Endothelial cell of umbilical vein (primary cell): ENCODE results near the gene PLEKHS1. TPM values are rescaled to one million over a fixed set of nuclear protein-coding genes. Genes with fewer than 3 reads are reported as not detected.

Experiments
- BruUV-seq: library from RNA; stranded (reverse); fragments of 400-500 nt; replicated peaks from 2 replicates; lab custom pipeline; 2021; lab: Mats Ljungman, UMichigan
- CTCF ChIA-PET: fragments of 300-600, 350-600 bp; sonication (Branson Sonifier 250); formaldehyde crosslinking; loops from one replicate; lab custom pipeline; 2021; ENCODE audit warnings: antibody characterized with exemption, inconsistent platforms; lab: Charles Lee
- POLR2A ChIA-PET: fragments of 300-600, 350-600 bp; sonication (Branson Sonifier 250); formaldehyde crosslinking; loops from one replicate; lab custom pipeline; 2021; ENCODE audit warnings: antibody characterized with exemption, inconsistent platforms; lab: Charles Lee
- DNase-seq: peaks from one replicate; pipeline ENCODE4 v3.0.0-alpha.2; 2011; ENCODE audit warnings: low read depth, low spot score
- FAIRE-seq: peaks from 2 replicates; lab custom pipeline; 2011; peaks lifted over from hg19 to GRCh38; lab: Jason Lieb, UNC
- H2AFZ ChIP-seq: 2 replicates; pipeline ENCODE4 v1.6.0; 2012; ENCODE audit warnings: low read depth, low read length, control low read depth, inconsistent platforms
- H3K27ac ChIP-seq: 2 replicates; pipeline ENCODE4 v1.5.1; 2011; ENCODE audit warnings: low read depth, mild to moderate bottlenecking, control low read depth, low read length, moderate library complexity; ENCODE audit not compliant: insufficient read depth
- H3K27me3 ChIP-seq, 2 experiments: 2 replicates each; pipeline versions ENCODE4 v1.6.0 to v1.6.1; 2011; ENCODE audit warnings: low read length in 2 of 2, mixed read lengths in 1 of 2; ENCODE audit not compliant: control insufficient read depth in 2 of 2, insufficient read depth in 2 of 2
- H3K36me3 ChIP-seq, 2 experiments: 2 replicates in 1 of 2; 3 replicates in 1 of 2; pipeline ENCODE4 v1.5.1; 2011; ENCODE audit warnings: low read length in 2 of 2, mild to moderate bottlenecking in 1 of 2, moderate library complexity in 1 of 2; ENCODE audit not compliant: control insufficient read depth in 2 of 2, insufficient read depth in 2 of 2; ENCODE audit errors: extremely low read depth in 1 of 2
- H3K4me1 ChIP-seq: 3 replicates; pipeline ENCODE4 v1.5.1; 2011; ENCODE audit warnings: mild to moderate bottlenecking, low read length; ENCODE audit not compliant: control insufficient read depth, insufficient read depth; ENCODE audit errors: extremely low read depth
- H3K4me2 ChIP-seq: 2 replicates; pipeline ENCODE4 v1.6.1; 2011; ENCODE audit warnings: low read length, control low read depth, mixed read lengths; ENCODE audit not compliant: insufficient read depth
- H3K4me3 ChIP-seq, 3 experiments: fragments of 200-600 bp in 1 of 3; sonication (generic), shearing (Covaris generic) in 1 of 3; replicated peaks in 1 of 3; 2 replicates each; pipeline ENCODE4 v1.5.1; 2011 to 2016; ENCODE audit warnings: control low read depth in 3 of 3, low read length in 3 of 3, mild to moderate bottlenecking in 2 of 3, inconsistent platforms in 1 of 3, low read depth in 1 of 3, moderate library complexity in 1 of 3; ENCODE audit not compliant: insufficient read depth in 1 of 3
- H3K79me2 ChIP-seq: 2 replicates; pipeline ENCODE4 v1.6.0; 2012; ENCODE audit warnings: low read length, inconsistent platforms; ENCODE audit not compliant: control insufficient read depth, insufficient read depth
- H3K9ac ChIP-seq: replicated peaks from 2 replicates; pipeline ENCODE3; 2011; ENCODE audit warnings: low read length, control low read depth; ENCODE audit not compliant: insufficient read depth; ENCODE audit errors: extremely low read depth
- H3K9me1 ChIP-seq: replicated peaks from 3 replicates; pipeline ENCODE4 v1.6.0; 2011; ENCODE audit warnings: mild to moderate bottlenecking, low read length; ENCODE audit not compliant: control insufficient read depth, insufficient read depth; ENCODE audit errors: extremely low read depth
- H3K9me3 ChIP-seq: replicated peaks from 2 replicates; pipeline ENCODE4 v1.5.1; 2012; ENCODE audit warnings: low read length, inconsistent platforms; ENCODE audit not compliant: control insufficient read depth, insufficient read depth
- H4K20me1 ChIP-seq: replicated peaks from 2 replicates; pipeline ENCODE3; 2011; ENCODE audit warnings: mild to moderate bottlenecking, low read length; ENCODE audit not compliant: control insufficient read depth, insufficient read depth; ENCODE audit errors: extremely low read depth
- CTCF ChIP-seq, 2 donors: IDR thresholded peaks; 1 replicate in 1 of 2; 2 replicates in 1 of 2; pipeline ENCODE4 v1.5.1; 2011; ENCODE audit warnings: low read length in 2 of 2, mild to moderate bottlenecking in 2 of 2, moderate library complexity in 2 of 2, control low read depth in 1 of 2, inconsistent platforms in 1 of 2, low read depth in 1 of 2; ENCODE audit not compliant: insufficient read depth in 1 of 2; ENCODE audit errors: extremely low read depth in 1 of 2
- EZH2 ChIP-seq: IDR thresholded peaks from 2 replicates; pipeline ENCODE4 v1.6.1; 2012; ENCODE audit warnings: borderline replicate concordance, low read depth, mild to moderate bottlenecking, moderate library complexity, low read length, inconsistent platforms; ENCODE audit not compliant: severe bottlenecking
- FOS ChIP-seq: IDR thresholded peaks from 2 replicates; pipeline ENCODE4 v1.6.1; 2011; ENCODE audit warnings: mild to moderate bottlenecking, low read length, moderate library complexity, borderline replicate concordance; ENCODE audit not compliant: insufficient read depth
- GATA2 ChIP-seq: IDR thresholded peaks from 2 replicates; pipeline ENCODE4 v1.7.0; 2011; ENCODE audit warnings: low read depth, mild to moderate bottlenecking, moderate library complexity, mixed read lengths, low read length; ENCODE audit not compliant: insufficient read length, insufficient read depth
- JUN ChIP-seq: IDR thresholded peaks from 2 replicates; pipeline ENCODE4 v1.6.1; 2011; ENCODE audit warnings: borderline replicate concordance, low read depth; ENCODE audit not compliant: insufficient read length, insufficient read depth
- MYC ChIP-seq: IDR thresholded peaks from one replicate; pipeline ENCODE4 v1.6.1; 2011; ENCODE audit warnings: mild to moderate bottlenecking, low read depth, low read length
- POLR2A ChIP-seq: IDR thresholded peaks from 2 replicates; pipeline ENCODE4 v1.6.1; 2012; ENCODE audit warnings: low read depth, mild to moderate bottlenecking, control low read depth, low read length
- POLR2AphosphoS5 ChIP-seq: IDR thresholded peaks from 2 replicates; pipeline ENCODE4 v1.6.1; 2012; ENCODE audit warnings: low read depth, mild to moderate bottlenecking, control low read depth, low read length, moderate library complexity; ENCODE audit not compliant: insufficient read depth
- dilution Hi-C: fragments of 300-500 bp; cut with MboI; formaldehyde crosslinking; loops from one replicate; pipeline ENCODE4 v1.15.0; 2019; ENCODE audit warnings: low sequenced_read_pairs; ENCODE audit not compliant: extremely low pct_ligation_motif_present
- intact Hi-C: fragments of 100-400 bp; cut with micrococcal nuclease; formaldehyde crosslinking; loops from one replicate; pipeline ENCODE4 v1.10.0; 2022
- polyA plus RNA-seq, 4 experiments: library from polyadenylated mRNA; depleted of rRNA in 3 of 4; stranded (reverse) in 3 of 4; unstranded in 1 of 4; fragments of >200 nt; gene quantifications; 2 replicates each; pipeline versions ENCODE4 v1.2.1 to v1.2.3, GENCODE V29; 2011 to 2012; ENCODE audit warnings: missing spikeins in 1 of 4
- total RNA-seq: library from RNA; stranded (reverse); gene quantifications from 2 replicates; pipeline ENCODE4 v1.2.3, GENCODE V29; 2021
- TF ChIP-seq, protein P1 (sequence below): IDR thresholded peaks from 2 replicates; pipeline ENCODE4 v1.6.1; 2011; ENCODE audit not compliant: insufficient read depth, insufficient read length

PLEKHS1 gene
- total and polyA plus RNA-seq, 2 donors (not counting 3 experiments of a cell fraction or from before 2014, with no cell fraction given), result not detected

DNA sequence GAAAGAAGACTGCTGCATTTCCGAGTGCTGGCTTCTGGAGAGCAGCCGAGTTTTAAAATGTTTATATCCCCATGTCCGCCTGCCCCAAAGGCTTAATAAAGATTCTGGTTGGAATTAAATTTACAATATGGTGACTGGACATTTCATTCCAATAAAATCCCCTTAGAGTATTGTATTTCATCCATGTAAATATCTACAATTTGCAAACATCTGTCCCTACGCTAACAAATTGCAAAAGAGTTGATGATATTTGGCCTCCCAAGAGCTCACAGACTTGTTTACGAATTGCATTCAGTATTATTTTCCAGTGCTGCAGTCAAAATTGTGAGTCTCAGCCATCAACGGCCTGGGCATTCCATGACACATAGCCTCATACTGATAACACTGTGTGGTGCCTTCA, 50.1 kb downstream of the PLEKHS1 start:
- H3K27me3 ChIP-seq, result peaks cover 9 to 14% of the 10 kb centered on the region in 2 experiments
- dilution Hi-C loops (loop anchor here (10.0 kb wide), 1 partner anchor 313 kb away; no protein-coding TSS in a partner anchor), intact Hi-C loops (no loop called here)
- H3K36me3 ChIP-seq, result no peaks in the 10 kb centered on the region
- no peak overlapping the region for H3K27ac ChIP-seq
- no peak overlapping the region for H3K4me2 ChIP-seq
- no peaks in the 10 kb centered on the region for H4K20me1 ChIP-seq
- BruUV-seq, result no TSS peak
- no peaks in the 10 kb centered on the region for H3K79me2 ChIP-seq
- H3K4me1 ChIP-seq, result no peaks in the 10 kb centered on the region
- no peak overlapping the region for H2AFZ ChIP-seq
- H3K9me1 ChIP-seq, result no peaks in the 10 kb centered on the region
- no peak overlapping the region for H3K4me3 ChIP-seq
- no peak for TF ChIP-seq CTCF (IDR thresholded peaks at IDR 0.05; ENCODE audit: extremely low read depth in 1 of 2, insufficient read depth in 1 of 2, low read depth in 1 of 2, low read length in 2 of 2)
- TF ChIP-seq JUN, result no peak
- no peak for TF ChIP-seq POLR2A
- TF ChIP-seq MYC, result no peak
- TF ChIP-seq FOS, result no peak
- TF ChIP-seq, protein P1, sequence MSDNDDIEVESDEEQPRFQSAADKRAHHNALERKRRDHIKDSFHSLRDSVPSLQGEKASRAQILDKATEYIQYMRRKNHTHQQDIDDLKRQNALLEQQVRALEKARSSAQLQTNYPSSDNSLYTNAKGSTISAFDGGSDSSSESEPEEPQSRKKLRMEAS, result no peak
- TF ChIP-seq POLR2AphosphoS5, result no peak
- no peak for TF ChIP-seq EZH2
- TF ChIP-seq GATA2, result no peak
- DNase-seq (no peak), FAIRE-seq (no peak)
- no peak overlapping the region for H3K9ac ChIP-seq
- no peaks in the 10 kb centered on the region for H3K9me3 ChIP-seq
- ChIA-PET POLR2A (no interaction called here), CTCF (interaction anchor here (0.8 to 10.8 kb wide), 4 partner anchors 13 to 313 kb away, joined by 3 to 210 read pairs (median 4); no protein-coding TSS in a partner anchor)
